Esophagus squamous epithelium (tissue), 4 donors: ENCODE data around the gene CATSPERE.

Experiments
- CTCF ChIP-seq, 6 experiments: fragments of 450-650 bp in 4 of 6; fragments of 200-600 bp in 2 of 6; sonication (generic) in 2 of 6; IDR thresholded peaks; one replicate each; pipeline ENCODE4 v1.5.1; 2016 to 2019; ENCODE audit warnings: antibody characterized with exemption in 6 of 6, mild to moderate bottlenecking in 4 of 6, moderate library complexity in 4 of 6
- POLR2A ChIP-seq, 4 donors: fragments of 450-650 bp; IDR thresholded peaks; one replicate each; pipeline ENCODE4 v1.6.1; 2017; ENCODE audit warnings: antibody characterized with exemption in 4 of 4, mild to moderate bottlenecking in 4 of 4, moderate library complexity in 3 of 4

GRCh38 chr1:244548558-244549115 lies 87.6 kb downstream of the CATSPERE start:
- TF ChIP-seq CTCF (IDR thresholded peaks at IDR 0.05), result no peak
- no peak for TF ChIP-seq POLR2A (IDR thresholded peaks at IDR 0.05)
